Ectodermal cell (in vitro differentiated cells): ENCODE measurements around the gene HOXA5.

Experiments
- H3K27ac ChIP-seq: 2 replicates; pipeline ENCODE4 v1.7.0; 2013; ENCODE audit warnings: mild to moderate bottlenecking, low read depth, low read length; ENCODE audit not compliant: insufficient read depth, poor library complexity, severe bottlenecking
- H3K27me3 ChIP-seq: 2 replicates; pipeline ENCODE4 v1.7.0; 2013; ENCODE audit warnings: mild to moderate bottlenecking, low read length; ENCODE audit not compliant: insufficient read depth, control insufficient read depth, poor library complexity, severe bottlenecking
- H3K36me3 ChIP-seq: one replicate; pipeline ENCODE4 v1.7.0; 2013; ENCODE audit warnings: low read length; ENCODE audit not compliant: control insufficient read depth, insufficient read depth
- H3K4me1 ChIP-seq: one replicate; pipeline ENCODE4 v1.7.0; 2013; ENCODE audit warnings: low read length; ENCODE audit not compliant: control insufficient read depth, insufficient read depth
- H3K4me3 ChIP-seq: 2 replicates; pipeline ENCODE4 v1.7.0; 2013; ENCODE audit warnings: low read depth, low read length, control low read depth; ENCODE audit not compliant: insufficient read depth
- H3K9me3 ChIP-seq: 2 replicates; pipeline ENCODE4 v1.7.0; 2013; ENCODE audit warnings: mild to moderate bottlenecking, low read length, moderate library complexity; ENCODE audit not compliant: control insufficient read depth
- WGBS, 2 experiments: methylation state at CpG; one replicate each; pipeline ENCODE4 v1.1.7; 2013; ENCODE audit warnings: missing lambda C conversion rate in 2 of 2; 5-methylcytosine and 5-hydroxymethylcytosine counted together

The HOXA5 gene

GRCh38 chr7:27174874-27175625 is 31.6 kb upstream of the HOXA5 start:
- Histone ChIP-seq H3K9me3 (no peaks in the 10 kb centered on the region), H3K27ac (no peak overlapping the region), H3K36me3 (no peaks in the 10 kb centered on the region), H3K27me3 (peaks cover 100% of the 10 kb centered on the region), H3K4me1 (no peaks in the 10 kb centered on the region), H3K4me3 (no peak overlapping the region)
- 20 to 22% methylated on average over 12 of the region's 12 CpGs for WGBS, 2 experiments

GRCh38 chr7:27173956-27174873 is 30.7 kb upstream of the HOXA5 start, which contains the start of gene HOXA10:
Gene HOXA10, minus strand, starts transcription at chr7:27174320. Its CDS starts 14 bp downstream, at chr7:27174306.
- Histone ChIP-seq H3K9me3 (no peaks in the 10 kb centered on the region), H3K27me3 (peaks cover 100% of the 10 kb centered on the region), H3K4me3 (no peak within 1 kb of the TSS), H3K4me1 (no peaks in the 10 kb centered on the region), H3K36me3 (no peaks in the 10 kb centered on the region), H3K27ac (no peak within 1 kb of the TSS)
- 6% methylated on average over 82 of the region's 82 CpGs for WGBS, 2 experiments

- no peaks in the 10 kb centered on the region for H3K4me1 ChIP-seq
- no peak overlapping the region for H3K4me3 ChIP-seq
- H3K9me3 ChIP-seq: no peaks in the 10 kb centered on the region
- no peak overlapping the region for H3K27ac ChIP-seq
- WGBS, 2 experiments: 1% methylated on average over 59 of the region's 59 CpGs
- no peaks in the 10 kb centered on the region for H3K36me3 ChIP-seq
- H3K27me3 ChIP-seq: peaks cover 100% of the 10 kb centered on the region
Measured at GRCh38 chr7:27173511-27173955, 30.1 kb upstream of the HOXA5 start.

- Histone ChIP-seq H3K4me1 (no peaks in the 10 kb centered on the region), H3K36me3 (no peaks in the 10 kb centered on the region), H3K9me3 (no peaks in the 10 kb centered on the region), H3K4me3 (no peak overlapping the region), H3K27me3 (peaks cover 100% of the 10 kb centered on the region), H3K27ac (no peak overlapping the region)
- 2% methylated on average over 58 of the region's 58 CpGs for WGBS, 2 experiments
Measured at GRCh38 chr7:27172823-27173510, 29.5 kb upstream of the HOXA5 start.

- WGBS, 2 experiments: 9 to 12% methylated on average over 10 of the region's 10 CpGs
- H3K4me3 ChIP-seq: no peak overlapping the region
Measured at GRCh38 chr7:27172315-27172774, 28.9 kb upstream of the HOXA5 start.

GRCh38 chr7:27171637-27172314 is 28.3 kb upstream of the HOXA5 start:
- Histone ChIP-seq H3K4me1 (no peaks in the 10 kb centered on the region), H3K27ac (no peak overlapping the region), H3K27me3 (peaks cover 100% of the 10 kb centered on the region), H3K9me3 (no peaks in the 10 kb centered on the region), H3K4me3 (no peak overlapping the region), H3K36me3 (no peaks in the 10 kb centered on the region)
- WGBS, 2 experiments: 6% methylated on average over 30 of the region's 30 CpGs

More at GRCh38 chr7:27172315-27172774, 28.9 kb upstream of the HOXA5 start:
- Histone ChIP-seq H3K9me3 (no peaks in the 10 kb centered on the region), H3K36me3 (no peaks in the 10 kb centered on the region), H3K27ac (no peak overlapping the region), H3K4me1 (no peaks in the 10 kb centered on the region), H3K27me3 (peaks cover 100% of the 10 kb centered on the region)

GRCh38 chr7:27171325-27171636 is 27.8 kb upstream of the HOXA5 start:
- WGBS, 2 experiments: 2 to 7% methylated on average over 8 of the region's 8 CpGs
- no peak overlapping the region for H3K4me3 ChIP-seq
- no peaks in the 10 kb centered on the region for H3K4me1 ChIP-seq
- H3K36me3 ChIP-seq: no peaks in the 10 kb centered on the region
- no peaks in the 10 kb centered on the region for H3K9me3 ChIP-seq
- peaks cover 100% of the 10 kb centered on the region for H3K27me3 ChIP-seq
- H3K27ac ChIP-seq: no peak overlapping the region

GRCh38 chr7:27170426-27171324 is 27.2 kb upstream of the HOXA5 start:
- H3K27ac ChIP-seq: no peak overlapping the region
- H3K4me1 ChIP-seq: no peaks in the 10 kb centered on the region
- no peaks in the 10 kb centered on the region for H3K36me3 ChIP-seq
- peaks cover 100% of the 10 kb centered on the region for H3K27me3 ChIP-seq
- WGBS, 2 experiments: 22 to 28% methylated on average over 6 to 9 of the region's 11 CpGs
- no peaks in the 10 kb centered on the region for H3K9me3 ChIP-seq
- H3K4me3 ChIP-seq: no peak overlapping the region
